Measurements from ENCODE around the gene STX8. TPM values are rescaled to one million over a fixed set of nuclear protein-coding genes. Genes with fewer than 3 reads are reported as not detected.
"Not testable (repeated sequence)": the region's sequence is repeated elsewhere in the genome, so short reads cannot be mapped to it uniquely, and the experiment has no call there.

STX8 gene, protein sequence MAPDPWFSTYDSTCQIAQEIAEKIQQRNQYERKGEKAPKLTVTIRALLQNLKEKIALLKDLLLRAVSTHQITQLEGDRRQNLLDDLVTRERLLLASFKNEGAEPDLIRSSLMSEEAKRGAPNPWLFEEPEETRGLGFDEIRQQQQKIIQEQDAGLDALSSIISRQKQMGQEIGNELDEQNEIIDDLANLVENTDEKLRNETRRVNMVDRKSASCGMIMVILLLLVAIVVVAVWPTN
- total RNA-seq (10 to 100 TPM; 63.3 to 64.8 TPM), polyA plus RNA-seq (171 TPM)

DNA sequence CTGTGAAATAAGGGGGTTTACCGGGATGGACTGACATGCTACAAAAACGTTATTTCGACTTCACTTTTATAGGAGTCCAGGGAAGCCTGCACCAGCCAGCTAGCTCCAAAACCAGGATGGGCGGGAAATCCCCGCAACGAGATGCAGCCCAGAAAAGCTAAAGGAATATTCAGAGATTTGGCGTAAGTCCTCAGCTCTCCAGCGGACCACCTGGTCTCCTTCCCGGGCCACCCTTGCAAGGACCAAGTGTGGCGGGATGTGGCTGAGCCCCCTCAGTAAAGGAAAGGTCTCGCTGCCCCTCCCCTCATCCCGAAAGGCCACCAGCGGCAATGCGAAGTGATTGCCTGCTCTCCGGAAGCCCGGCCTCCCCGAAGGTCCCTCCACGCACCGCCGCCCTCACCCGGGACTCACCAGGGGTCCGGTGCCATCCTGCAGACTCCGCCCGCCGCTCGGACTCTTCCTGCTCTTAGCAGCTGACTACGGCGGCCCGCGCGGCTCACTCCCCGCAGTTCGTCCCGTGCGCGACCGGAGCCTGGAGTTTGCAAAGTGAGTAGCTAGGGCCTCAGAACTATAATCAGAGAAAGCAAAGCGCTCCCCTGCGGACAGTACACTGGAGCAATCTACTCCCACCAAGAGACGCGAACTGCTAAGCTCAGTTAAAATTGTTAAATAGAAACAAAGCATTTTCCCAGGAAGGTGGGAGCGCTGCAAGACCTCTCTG is at the start of gene STX8:
Gene STX8 (minus strand): TSS at position 440 of the 721 bp plus-strand sequence. CDS start 12 bp downstream, at position 428.
- POLR2A ChIA-PET, result interaction anchor here (0.6 kb wide), 1 partner anchor 13 kb away, joined by 3 read pairs; no protein-coding TSS in a partner anchor
- H3K27me3 ChIP-seq (ENCODE audit: insufficient read depth, low read length, poor library complexity, severe bottlenecking), result no peaks in the 10 kb centered on the region
- H3K36me3 ChIP-seq (ENCODE audit: insufficient read depth, low read length), result no peaks in the 10 kb centered on the region
- Mint-ChIP-seq H3K27ac (peak within 1 kb of the TSS; percentile 84 to 96 (median 88)), H3K9me3 (no peaks in the 10 kb centered on the region), H3K4me1 (peaks cover 31 to 52% (median 52%) of the 10 kb centered on the region in 3 donors), H3K4me3 (peak within 1 kb of the TSS; percentile 98 to 100 (median 99)), H3K27me3 (peaks cover 0 to 2% of the 10 kb centered on the region in 2 donors), H3K36me3 (peaks cover 0 to 12% (median 0%) of the 10 kb centered on the region in 3 donors)
- DNase-seq, result peak; percentile 62 to 85 (median 68)
- H3K4me3 ChIP-seq (ENCODE audit: low read length), result peak within 1 kb of the TSS; percentile 91
- peaks cover 12% of the 10 kb centered on the region for H3K4me1 ChIP-seq (ENCODE audit: insufficient read depth, low read length)
- H3K27ac ChIP-seq (ENCODE audit: low read depth, low read length), result peak within 1 kb of the TSS; percentile 55
- H3K9me3 ChIP-seq (ENCODE audit: low read length), result no peaks in the 10 kb centered on the region
- CTCF ChIA-PET, result interaction anchor here (1.1 to 1.9 kb wide), 3 partner anchors 10 to 21 kb away, joined by 3 to 6 read pairs (median 3); no protein-coding TSS in a partner anchor

DNA sequence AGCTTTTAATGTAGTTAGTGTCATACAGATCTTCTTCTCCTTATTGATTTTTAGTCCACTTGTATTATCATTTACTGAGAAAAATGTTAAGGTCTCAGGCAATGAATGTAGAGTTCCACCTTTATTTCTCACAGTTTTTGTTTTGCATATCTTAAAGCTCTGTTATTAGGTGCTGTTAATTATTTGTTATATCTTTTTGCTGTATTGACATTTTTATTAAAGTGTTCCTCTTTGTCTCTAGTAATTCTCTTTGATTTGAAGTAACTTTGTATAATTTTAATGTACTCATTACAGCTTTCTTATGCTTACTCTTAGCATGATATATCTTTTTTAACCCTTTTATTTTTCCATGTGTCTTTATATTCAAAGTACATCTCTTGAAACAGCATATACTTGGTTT is 47.3 kb upstream of the STX8 start:
- H3K27me3 ChIP-seq (ENCODE audit: insufficient read depth, low read length, poor library complexity, severe bottlenecking), result no peaks in the 10 kb centered on the region
- no peaks in the 10 kb centered on the region for H3K4me1 Mint-ChIP-seq
- H3K9me3 Mint-ChIP-seq, result peaks cover 33 to 35% (median 34%) of the 10 kb centered on the region in 5 donors
- no peak for DNase-seq
- no peaks in the 10 kb centered on the region for H3K9me3 ChIP-seq (ENCODE audit: low read length)
- no peak overlapping the region for H3K27ac ChIP-seq (ENCODE audit: low read depth, low read length)
- H3K27me3 Mint-ChIP-seq, result peaks cover 0 to 3% of the 10 kb centered on the region in 2 donors
- no peaks in the 10 kb centered on the region for H3K4me1 ChIP-seq (ENCODE audit: insufficient read depth, low read length)
- no peaks in the 10 kb centered on the region for H3K36me3 ChIP-seq (ENCODE audit: insufficient read depth, low read length)
- no peak overlapping the region for H3K27ac Mint-ChIP-seq
- ChIA-PET CTCF (no interaction called here), POLR2A (no interaction called here)
- peaks cover 0 to 12% (median 0%) of the 10 kb centered on the region in 3 donors for H3K36me3 Mint-ChIP-seq
- H3K4me3 ChIP-seq (ENCODE audit: low read length), result no peak overlapping the region
- H3K4me3 Mint-ChIP-seq, result no peak overlapping the region

DNA sequence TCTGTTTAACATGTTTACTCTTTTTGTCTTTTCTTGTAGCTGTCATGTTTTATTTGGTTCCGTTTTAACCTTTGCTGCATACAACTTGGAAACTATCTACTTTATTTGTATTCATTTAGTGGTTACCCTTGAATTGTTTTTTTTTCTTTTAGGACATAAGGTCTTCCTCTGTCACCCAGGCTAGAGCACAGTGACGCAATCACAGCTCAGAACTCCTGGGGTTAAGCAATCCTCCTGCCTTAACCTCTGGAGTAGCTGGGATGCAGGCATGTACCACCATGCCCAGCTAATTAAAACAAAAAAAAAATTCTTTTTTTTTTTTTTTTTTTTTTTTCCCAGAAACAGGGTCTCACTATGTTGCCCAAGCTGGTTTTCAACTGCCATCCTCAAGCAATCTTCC is 39.9 kb upstream of the STX8 start:
- Mint-ChIP-seq H3K4me3 (no peak overlapping the region), H3K9me3 (no peaks in the 10 kb centered on the region), H3K4me1 (no peaks in the 10 kb centered on the region), H3K36me3 (no peaks in the 10 kb centered on the region), H3K27me3 (peaks cover 4 to 14% of the 10 kb centered on the region in 2 donors), H3K27ac (no peak overlapping the region)
- ChIA-PET CTCF (no interaction called here), POLR2A (no interaction called here)
- Histone ChIP-seq H3K4me1 (ENCODE audit: insufficient read depth, low read length) (no peaks in the 10 kb centered on the region), H3K27me3 (ENCODE audit: insufficient read depth, low read length, poor library complexity, severe bottlenecking) (no peaks in the 10 kb centered on the region), H3K9me3 (ENCODE audit: low read length) (no peaks in the 10 kb centered on the region), H3K27ac (ENCODE audit: low read depth, low read length) (no peak overlapping the region), H3K4me3 (ENCODE audit: low read length) (no peak overlapping the region), H3K36me3 (ENCODE audit: insufficient read depth, low read length) (no peaks in the 10 kb centered on the region)
- DNase-seq, result no peak

DNA sequence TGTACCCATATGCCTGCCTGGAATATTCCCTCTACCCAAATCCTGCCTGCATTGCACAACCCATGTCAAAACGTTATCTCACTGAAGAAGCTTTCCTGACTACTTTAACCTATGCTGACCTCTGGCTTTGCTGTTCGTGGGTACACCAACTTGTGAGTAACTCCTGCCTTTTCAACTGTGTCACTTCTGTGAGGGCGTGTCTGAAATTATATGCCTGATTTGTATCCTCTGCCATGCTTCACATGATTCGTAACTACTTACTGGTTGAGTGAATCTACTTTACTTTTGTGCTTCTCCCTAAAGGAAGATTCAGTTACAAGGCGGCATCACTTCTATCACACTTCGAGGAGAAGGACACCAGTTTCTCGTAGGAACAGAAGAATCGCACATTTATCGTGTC is 36.4 kb upstream of the STX8 start:
- Histone ChIP-seq H3K4me3 (ENCODE audit: low read length) (no peak overlapping the region), H3K9me3 (ENCODE audit: low read length) (no peaks in the 10 kb centered on the region), H3K27ac (ENCODE audit: low read depth, low read length) (no peak overlapping the region), H3K36me3 (ENCODE audit: insufficient read depth, low read length) (no peaks in the 10 kb centered on the region), H3K27me3 (ENCODE audit: insufficient read depth, low read length, poor library complexity, severe bottlenecking) (no peaks in the 10 kb centered on the region), H3K4me1 (ENCODE audit: insufficient read depth, low read length) (no peaks in the 10 kb centered on the region)
- Mint-ChIP-seq H3K9me3 (no peaks in the 10 kb centered on the region), H3K4me3 (no peak overlapping the region), H3K27me3 (peaks cover 8 to 14% of the 10 kb centered on the region in 2 donors), H3K4me1 (no peaks in the 10 kb centered on the region), H3K36me3 (no peaks in the 10 kb centered on the region), H3K27ac (no peak overlapping the region)
- DNase-seq, result no peak
- ChIA-PET POLR2A (no interaction called here), CTCF (no interaction called here)

DNA sequence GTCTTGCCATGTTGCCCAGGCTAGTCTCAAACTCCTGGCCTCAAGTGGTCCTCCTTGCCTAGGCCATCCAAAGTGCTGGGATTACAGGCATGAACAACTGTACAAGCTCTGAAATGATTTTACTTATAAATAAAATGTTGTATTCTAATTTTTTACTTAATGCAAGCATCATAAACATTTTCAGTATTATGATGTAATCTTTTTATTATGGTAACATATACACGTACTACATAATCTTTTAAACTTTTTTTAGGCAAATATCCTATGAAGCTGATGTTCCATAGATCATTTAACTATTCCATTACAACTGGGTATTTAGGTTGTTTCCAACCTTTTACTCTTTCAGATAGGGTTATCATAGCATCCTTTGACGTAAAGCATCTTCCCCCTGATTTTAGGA is 35.9 kb upstream of the STX8 start:
- H3K27me3 ChIP-seq (ENCODE audit: insufficient read depth, low read length, poor library complexity, severe bottlenecking), result no peaks in the 10 kb centered on the region
- no peak overlapping the region for H3K27ac Mint-ChIP-seq
- H3K9me3 ChIP-seq (ENCODE audit: low read length), result no peaks in the 10 kb centered on the region
- H3K4me3 Mint-ChIP-seq, result no peak overlapping the region
- DNase-seq, result no peak
- H3K27ac ChIP-seq (ENCODE audit: low read depth, low read length), result no peak overlapping the region
- H3K9me3 Mint-ChIP-seq, result no peaks in the 10 kb centered on the region
- no peaks in the 10 kb centered on the region for H3K4me1 Mint-ChIP-seq
- H3K4me3 ChIP-seq (ENCODE audit: low read length), result no peak overlapping the region
- no peaks in the 10 kb centered on the region for H3K4me1 ChIP-seq (ENCODE audit: insufficient read depth, low read length)
- no peaks in the 10 kb centered on the region for H3K36me3 ChIP-seq (ENCODE audit: insufficient read depth, low read length)
- ChIA-PET POLR2A (no interaction called here), CTCF (no interaction called here)
- H3K27me3 Mint-ChIP-seq, result peaks cover 11 to 14% of the 10 kb centered on the region in 2 donors
- no peaks in the 10 kb centered on the region for H3K36me3 Mint-ChIP-seq

DNA sequence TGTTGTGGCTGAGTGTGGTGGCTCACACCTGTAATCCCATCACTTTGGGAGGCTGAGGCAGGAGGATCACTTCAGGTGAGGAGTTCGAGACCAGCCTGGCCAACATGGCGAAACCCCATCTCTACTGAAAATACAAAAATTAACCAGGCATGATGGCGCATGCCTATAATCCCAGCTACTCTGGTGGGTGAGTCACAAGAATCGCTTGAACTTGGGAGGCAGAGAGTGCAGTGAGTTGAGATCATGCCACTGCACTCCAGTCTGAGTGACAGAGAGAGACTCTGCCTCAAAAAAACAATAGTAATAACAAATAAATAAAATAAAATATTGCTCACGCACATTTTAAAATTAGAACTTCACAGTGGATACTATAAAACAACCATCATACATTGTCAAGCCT is 31.4 kb upstream of the STX8 start:
- DNase-seq; CTCF ChIA-PET; H3K4me3 ChIP-seq (ENCODE audit: low read length); H3K9me3 ChIP-seq (ENCODE audit: low read length); H3K4me3 Mint-ChIP-seq; H3K36me3 Mint-ChIP-seq; H3K4me1 Mint-ChIP-seq; H3K4me1 ChIP-seq (ENCODE audit: insufficient read depth, low read length); H3K9me3 Mint-ChIP-seq; H3K27me3 ChIP-seq (ENCODE audit: insufficient read depth, low read length, poor library complexity, severe bottlenecking); H3K27ac ChIP-seq (ENCODE audit: low read depth, low read length); H3K27ac Mint-ChIP-seq; POLR2A ChIA-PET; H3K36me3 ChIP-seq (ENCODE audit: insufficient read depth, low read length): not testable (repeated sequence)
- H3K27me3 Mint-ChIP-seq, result peaks cover 13 to 23% of the 10 kb centered on the region in 2 donors

DNA sequence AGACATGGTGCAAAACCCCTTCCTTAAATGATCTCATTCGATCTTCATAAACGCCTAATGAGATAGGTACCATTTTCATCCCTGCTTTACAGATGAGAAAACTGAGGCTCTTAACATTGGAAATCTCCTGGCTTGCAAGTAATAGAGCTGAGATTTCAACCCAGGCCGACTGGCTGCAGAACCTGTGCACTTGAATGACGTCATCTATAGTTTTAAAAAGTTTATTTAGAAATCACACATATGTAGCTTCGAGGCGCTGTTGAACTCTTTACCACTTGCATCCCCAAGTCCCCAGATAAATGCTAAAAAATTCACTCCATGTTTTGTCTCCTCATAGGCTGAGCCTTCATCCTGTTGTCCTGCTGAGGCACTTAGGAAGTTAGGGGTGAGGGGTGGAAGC is 30.8 kb upstream of the STX8 start:
- CTCF ChIA-PET, result no interaction called here
- no peak overlapping the region for H3K27ac ChIP-seq (ENCODE audit: low read depth, low read length)
- Mint-ChIP-seq H3K4me1 (no peaks in the 10 kb centered on the region), H3K27me3 (peaks cover 13 to 23% of the 10 kb centered on the region in 2 donors), H3K36me3 (no peaks in the 10 kb centered on the region), H3K27ac (no peak overlapping the region), H3K4me3 (no peak overlapping the region), H3K9me3 (no peaks in the 10 kb centered on the region)
- H3K4me1 ChIP-seq (ENCODE audit: insufficient read depth, low read length), result no peaks in the 10 kb centered on the region
- no peaks in the 10 kb centered on the region for H3K27me3 ChIP-seq (ENCODE audit: insufficient read depth, low read length, poor library complexity, severe bottlenecking)
- POLR2A ChIA-PET, result no interaction called here
- H3K36me3 ChIP-seq (ENCODE audit: insufficient read depth, low read length), result no peaks in the 10 kb centered on the region
- DNase-seq, result no peak
- no peaks in the 10 kb centered on the region for H3K9me3 ChIP-seq (ENCODE audit: low read length)
- no peak overlapping the region for H3K4me3 ChIP-seq (ENCODE audit: low read length)

DNA sequence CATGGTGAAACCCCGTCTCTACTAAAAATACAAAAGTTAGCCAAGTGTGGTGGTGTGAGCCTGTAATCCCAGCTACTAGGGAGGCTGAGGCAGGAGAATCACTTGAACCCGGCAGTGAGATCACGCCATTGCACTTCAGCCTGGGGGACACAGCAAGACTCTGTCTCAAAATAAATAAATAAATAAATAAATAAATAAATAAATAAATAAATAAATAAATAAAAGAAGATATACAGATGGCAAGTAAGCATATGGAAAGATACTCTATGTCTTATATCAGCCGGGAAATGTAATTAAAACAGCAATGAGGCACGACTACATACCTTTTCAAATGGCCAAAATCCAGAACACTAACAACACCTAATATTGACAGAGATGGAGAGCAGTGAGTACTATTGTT is 29.0 kb upstream of the STX8 start:
- H3K36me3 Mint-ChIP-seq; H3K9me3 ChIP-seq (ENCODE audit: low read length); CTCF ChIA-PET; H3K36me3 ChIP-seq (ENCODE audit: insufficient read depth, low read length); H3K27me3 ChIP-seq (ENCODE audit: insufficient read depth, low read length, poor library complexity, severe bottlenecking); H3K4me1 Mint-ChIP-seq; POLR2A ChIA-PET; H3K27ac ChIP-seq (ENCODE audit: low read depth, low read length); H3K4me3 ChIP-seq (ENCODE audit: low read length); H3K9me3 Mint-ChIP-seq; H3K27ac Mint-ChIP-seq; H3K4me1 ChIP-seq (ENCODE audit: insufficient read depth, low read length); H3K4me3 Mint-ChIP-seq; DNase-seq: not testable (repeated sequence)
- H3K27me3 Mint-ChIP-seq, result peaks cover 17 to 26% of the 10 kb centered on the region in 2 donors
